OCI-LY3 (cell line): ENCODE results near the gene ESRRB.

ENCODE experiments used
- CTCF ChIP-seq: fragments of 200-600, 300-600 bp; sonication (generic); IDR thresholded peaks from 2 replicates; pipeline ENCODE4 v1.5.1; 2014; ENCODE audit warnings: antibody characterized with exemption, low read length, low read depth
- EZH2phosphoT487 ChIP-seq: fragments of 200-600 bp; shearing (Covaris generic); IDR thresholded peaks from 2 replicates; pipeline ENCODE4 v1.6.1; 2018; ENCODE audit warnings: antibody characterized with exemption, mixed run types, low read depth

DNA sequence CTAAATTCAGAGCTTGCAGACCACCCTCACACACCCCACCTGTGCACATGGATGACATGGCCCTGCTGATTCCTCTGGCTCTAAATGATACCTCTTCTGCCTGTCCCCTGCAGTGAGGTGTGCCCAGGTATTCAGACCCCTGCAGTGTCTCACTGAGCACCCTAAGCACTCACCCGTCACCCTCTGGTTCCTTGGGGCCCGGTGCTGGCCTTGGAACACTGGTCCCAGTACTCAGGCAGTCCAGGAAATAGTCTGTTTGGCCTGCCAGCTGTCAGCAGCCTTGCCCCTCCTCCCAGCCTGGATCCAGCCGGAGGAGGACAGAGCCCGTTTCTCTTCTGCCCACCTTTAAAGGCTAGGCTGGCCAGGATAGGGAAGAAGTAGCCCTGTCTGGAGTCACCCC, 44.9 kb downstream of the ESRRB start:
- TF ChIP-seq CTCF (no peak), EZH2phosphoT487 (no peak)
